GM18507 (cell line): ENCODE data around the gene CXCL10.
"Not testable (repeated sequence)": the region's sequence is repeated elsewhere in the genome, so short reads cannot be mapped to it uniquely, and the experiment has no call there.

ENCODE experiments used
- DNase-seq: peaks from one replicate; pipeline ENCODE4 v3.0.0; 2011; ENCODE audit warnings: low read depth; ENCODE audit not compliant: insufficient read length; ENCODE audit errors: extremely low spot score
- FAIRE-seq: peaks from 2 replicates; lab custom pipeline; 2011; peaks lifted over from hg19 to GRCh38; lab: Jason Lieb, UNC

The CXCL10 gene

DNA sequence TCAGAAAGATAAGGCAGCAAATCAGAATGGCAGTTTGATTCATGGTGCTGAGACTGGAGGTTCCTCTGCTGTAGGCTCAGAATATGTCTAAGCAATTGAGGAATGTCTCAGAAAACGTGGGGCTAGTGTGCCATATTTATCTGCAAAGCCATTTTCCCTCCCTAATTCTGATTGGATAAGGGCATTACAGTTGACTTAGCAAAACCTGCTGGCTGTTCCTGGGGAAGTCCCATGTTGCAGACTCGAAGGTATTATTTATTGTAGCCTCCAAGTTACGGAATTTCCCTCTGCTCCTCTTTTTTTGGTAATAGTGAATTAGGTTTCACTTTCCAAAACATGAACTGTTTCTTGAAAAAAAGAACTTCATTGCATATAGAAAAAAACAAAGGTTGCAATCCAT is at the start of gene CXCL10:
CXCL10 (minus strand) TSS at position 109 of the 400 bp plus-strand sequence; CDS start at position 43, 66 bp downstream.
- DNase-seq = no peak
- peak; percentile 62 for FAIRE-seq

DNA sequence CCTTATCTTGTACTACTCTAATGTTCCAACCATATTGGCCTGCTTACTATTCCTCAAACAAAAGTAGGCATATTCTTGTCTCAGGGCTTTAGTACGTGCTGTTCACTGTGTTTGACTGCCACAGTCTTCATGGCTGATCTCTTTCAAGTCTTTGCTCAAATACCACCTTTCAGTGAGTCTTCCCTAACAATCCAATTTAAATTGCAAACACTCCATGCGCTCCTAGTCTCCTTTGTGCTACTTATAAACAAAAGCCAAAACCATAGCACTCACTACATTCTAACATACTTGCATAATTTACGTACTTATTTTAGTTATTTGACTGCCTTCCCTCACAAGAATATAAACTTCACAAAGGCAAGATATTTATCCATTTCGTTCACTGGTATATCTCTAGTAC is 49.5 kb upstream of the CXCL10 start:
- FAIRE-seq (no peak), DNase-seq (no peak)

DNA sequence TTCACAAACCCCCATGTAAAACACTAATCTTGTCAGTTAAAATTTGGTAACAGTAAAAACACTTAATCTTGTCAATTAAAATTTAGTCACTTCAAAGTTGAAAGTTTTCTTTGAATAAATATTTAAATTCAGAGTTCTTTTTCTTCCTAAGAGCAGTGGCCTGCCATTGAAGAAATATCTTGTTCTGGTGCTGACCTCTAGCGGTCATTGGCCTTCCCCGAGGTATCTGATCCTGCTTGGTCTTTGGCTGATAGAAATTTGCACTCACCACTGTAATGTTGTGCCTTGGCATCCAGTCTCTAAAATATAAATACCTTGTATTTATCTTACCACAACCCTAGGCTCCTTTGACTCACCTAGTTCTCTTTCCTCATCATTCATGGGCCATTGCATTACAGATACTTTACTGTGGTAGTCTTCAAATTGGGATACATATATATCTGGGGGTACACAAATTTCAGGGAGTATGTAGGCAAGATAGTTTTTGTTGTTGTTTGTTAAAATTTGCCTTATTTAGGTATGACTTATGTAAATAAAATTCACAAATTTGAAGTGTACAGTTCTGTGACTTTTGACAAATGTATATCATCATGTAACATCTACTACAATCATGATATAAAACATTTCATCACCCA is 44.5 kb upstream of the CXCL10 start:
- peak; percentile 87 for FAIRE-seq
- no peak for DNase-seq

DNA sequence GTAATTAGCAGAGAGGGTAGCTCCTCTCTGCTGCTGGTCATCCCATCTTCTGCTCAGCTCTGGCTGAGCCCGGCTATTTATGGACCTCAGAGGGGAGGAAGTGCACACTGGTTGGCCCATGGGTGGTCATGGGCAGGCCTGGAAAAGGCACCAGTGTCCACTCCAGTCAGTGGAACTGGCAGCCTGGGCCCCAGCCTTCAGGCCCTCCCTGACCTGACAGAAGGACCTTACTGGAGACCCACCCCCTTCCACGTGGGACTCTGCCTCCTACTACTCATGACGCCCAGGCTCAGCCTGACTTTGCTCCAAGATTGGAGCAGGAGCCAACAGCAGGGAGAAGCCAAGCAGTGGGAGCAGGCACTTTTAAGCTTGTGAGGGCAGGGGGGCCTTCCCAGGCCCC is 43.2 kb upstream of the CXCL10 start:
- DNase-seq (no peak), FAIRE-seq (no peak)

DNA sequence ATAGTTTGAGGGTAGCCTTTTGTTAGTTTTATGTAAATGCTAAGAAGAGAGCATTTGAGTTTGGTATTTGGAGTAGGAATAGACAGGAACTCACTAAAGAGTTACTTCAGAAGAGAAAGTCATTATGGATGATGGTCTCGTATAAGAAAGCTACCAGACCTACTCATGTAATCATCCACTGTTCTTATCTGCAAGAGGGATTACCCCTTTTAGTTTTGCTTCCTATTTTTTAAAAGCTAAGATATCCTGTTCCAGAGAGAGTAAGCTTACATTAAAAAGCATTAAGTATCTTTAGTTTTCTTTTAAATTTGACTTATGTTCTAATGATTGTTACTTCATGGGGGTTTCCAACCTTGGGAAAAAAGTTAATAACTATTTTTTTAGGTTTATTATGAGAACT is 38.7 kb upstream of the CXCL10 start:
- FAIRE-seq = peak; percentile 73
- DNase-seq = no peak

DNA sequence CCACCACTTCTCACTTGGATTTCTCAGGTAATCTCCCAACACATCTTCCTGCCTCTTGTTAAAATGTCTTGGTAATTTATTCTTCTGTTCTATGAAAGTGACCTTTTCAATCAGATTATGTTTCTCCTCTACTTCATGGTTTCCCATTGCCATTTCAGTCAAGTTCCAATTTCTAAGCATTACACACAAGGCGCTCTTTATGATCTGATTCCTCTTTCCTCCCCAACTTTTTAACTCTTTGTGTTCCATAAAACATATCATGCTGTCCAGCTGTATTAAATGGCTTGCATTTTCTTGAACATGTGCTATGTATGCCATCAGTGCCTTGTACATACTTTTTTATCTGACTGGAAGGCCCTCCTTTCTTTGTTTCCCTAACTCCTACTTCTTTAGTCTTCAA is 38.1 kb upstream of the CXCL10 start:
- DNase-seq (no peak), FAIRE-seq (no peak)

DNA sequence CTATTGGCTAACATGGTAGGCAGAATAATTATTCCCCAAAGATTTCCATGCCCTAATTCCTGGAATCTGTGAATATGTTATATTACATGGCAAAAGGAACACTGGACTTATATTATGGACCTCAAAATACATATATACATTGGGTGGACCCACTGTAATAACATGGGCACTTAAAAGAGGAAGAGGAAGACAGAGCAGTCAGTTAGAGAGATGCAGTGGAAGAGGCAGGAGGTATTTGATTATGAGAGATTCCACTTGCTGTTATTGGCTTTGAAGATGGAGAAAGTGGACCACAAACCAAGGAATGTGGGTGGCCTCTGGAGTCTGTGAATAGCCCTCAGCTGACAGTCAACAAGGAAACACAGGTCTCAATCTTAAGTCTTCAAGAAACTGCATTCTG is 37.2 kb upstream of the CXCL10 start:
- FAIRE-seq (no peak), DNase-seq (no peak)

DNA sequence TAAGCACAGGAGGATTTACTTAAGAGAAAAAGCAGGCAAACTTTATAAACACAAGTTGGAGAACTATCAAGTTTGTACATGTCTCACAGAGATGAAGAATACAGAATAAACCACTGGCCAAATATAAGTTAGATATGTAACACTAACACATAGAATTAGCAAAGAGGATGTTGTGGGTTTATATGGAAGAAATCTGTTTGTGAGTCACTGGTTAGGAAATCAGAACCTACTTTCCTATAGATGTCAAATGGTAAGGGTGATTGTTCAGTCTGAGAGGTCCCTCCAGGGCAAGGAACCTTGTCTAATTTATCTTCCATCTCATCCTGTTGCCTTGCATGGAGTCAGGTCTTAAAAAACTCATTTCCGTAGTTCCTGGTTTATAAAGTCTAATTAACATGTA is 36.5 kb upstream of the CXCL10 start:
- FAIRE-seq (no peak), DNase-seq (no peak)

DNA sequence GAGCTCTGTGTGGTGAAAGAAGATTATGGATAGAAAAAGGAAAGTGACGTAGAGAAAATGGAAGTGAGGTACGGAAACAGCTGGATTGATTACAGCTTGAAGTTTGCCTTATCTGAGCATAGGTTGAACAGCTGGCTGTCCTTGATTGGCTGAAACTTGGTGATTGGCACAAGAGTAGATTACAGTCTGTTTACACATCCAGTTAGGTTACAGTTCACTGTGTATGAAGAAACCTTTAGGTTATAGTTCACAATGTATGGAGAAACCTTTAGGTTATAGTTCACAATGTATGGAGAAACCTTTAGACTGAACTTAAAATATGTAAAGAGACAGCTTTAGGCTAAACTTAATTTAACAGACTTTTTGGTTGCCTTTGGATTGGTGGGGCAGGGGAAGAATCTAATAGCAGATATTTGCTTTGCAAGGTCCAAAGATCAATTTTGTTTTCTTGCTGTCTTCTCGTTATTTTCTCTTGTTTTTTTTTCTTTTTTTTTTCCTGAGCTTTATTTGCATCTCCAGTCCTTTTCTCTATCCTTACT is 35.7 kb upstream of the CXCL10 start:
- no peak for DNase-seq
- FAIRE-seq = no peak

DNA sequence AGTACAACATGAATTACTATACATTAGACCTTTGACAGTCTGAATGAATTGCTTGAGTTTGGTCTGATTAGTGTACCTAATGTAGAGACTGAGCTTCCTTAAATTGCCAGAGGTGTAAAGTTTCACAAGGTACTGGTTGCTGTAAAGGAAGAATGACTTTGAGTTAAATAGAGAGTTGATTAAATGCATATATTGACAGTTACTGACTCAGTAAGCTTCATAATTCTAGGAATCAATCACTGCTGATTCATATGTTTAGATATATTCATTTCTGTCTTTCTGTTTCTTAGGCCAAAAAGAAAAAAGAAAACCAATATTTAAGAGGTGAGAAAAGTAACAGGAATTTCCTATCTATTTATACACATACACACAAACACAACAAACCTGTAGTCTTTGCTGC is 35.0 kb upstream of the CXCL10 start:
- DNase-seq (peak; percentile 22), FAIRE-seq (peak; percentile 86)

DNA sequence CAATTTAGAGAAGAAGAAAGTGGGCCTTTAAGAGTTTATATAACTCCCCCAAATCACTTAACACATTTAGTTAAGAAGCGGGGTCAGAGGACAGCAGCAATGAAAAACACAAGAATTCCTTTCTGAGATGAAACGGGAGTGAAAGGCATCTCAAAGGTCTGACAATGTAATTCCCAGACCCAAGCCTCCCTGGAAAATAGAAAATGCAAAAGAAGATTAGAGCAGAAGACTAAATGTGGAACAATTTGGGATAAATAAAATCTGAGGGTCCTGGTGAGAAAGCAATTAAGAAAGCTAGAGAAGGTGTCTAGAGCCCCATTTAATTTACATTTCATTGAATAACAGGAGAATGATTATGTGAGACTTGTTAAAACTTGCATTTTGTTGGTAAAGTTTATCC is 32.1 kb upstream of the CXCL10 start:
- DNase-seq (no peak), FAIRE-seq (no peak)

DNA sequence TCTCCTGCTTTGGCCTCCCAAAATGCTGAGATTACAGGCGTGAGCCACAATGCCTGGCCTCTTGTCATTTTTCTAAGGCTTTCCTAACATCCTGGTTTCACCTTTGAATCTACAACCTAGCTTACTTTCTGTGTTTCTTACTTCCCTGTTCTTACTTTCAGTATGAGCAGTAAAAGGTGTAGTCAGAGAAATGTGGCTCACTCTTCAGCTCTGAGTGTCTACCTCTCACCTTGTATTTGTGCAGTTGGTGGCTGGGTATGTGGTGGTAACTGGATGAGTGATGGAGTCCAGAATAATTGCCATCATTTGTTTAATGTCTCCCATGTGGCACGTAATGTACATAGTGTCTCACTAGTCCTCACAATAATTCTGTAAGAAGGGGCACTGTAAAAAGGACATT is 31.7 kb upstream of the CXCL10 start:
- FAIRE-seq (peak; percentile 96), DNase-seq (peak; percentile 50)

DNA sequence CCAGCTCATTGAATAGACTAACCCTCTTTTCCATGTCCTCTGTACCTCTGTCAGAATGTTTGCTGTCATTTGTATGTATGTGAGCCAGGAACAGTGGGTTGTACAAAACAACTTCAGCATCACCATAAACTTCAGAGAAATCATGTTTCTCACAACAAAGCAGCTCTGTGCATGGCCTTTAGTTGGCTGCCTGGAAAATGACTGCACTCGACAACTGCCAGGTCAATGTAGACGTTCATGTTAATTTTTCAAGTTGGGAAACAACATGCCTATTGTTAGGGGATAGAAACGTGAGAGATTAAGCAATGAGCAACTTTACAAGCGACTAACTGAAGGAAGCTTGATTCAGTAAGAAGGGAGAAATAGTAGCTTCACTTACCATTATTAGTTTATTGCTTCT is 30.4 kb upstream of the CXCL10 start:
- FAIRE-seq (peak; percentile 29), DNase-seq (no peak)

DNA sequence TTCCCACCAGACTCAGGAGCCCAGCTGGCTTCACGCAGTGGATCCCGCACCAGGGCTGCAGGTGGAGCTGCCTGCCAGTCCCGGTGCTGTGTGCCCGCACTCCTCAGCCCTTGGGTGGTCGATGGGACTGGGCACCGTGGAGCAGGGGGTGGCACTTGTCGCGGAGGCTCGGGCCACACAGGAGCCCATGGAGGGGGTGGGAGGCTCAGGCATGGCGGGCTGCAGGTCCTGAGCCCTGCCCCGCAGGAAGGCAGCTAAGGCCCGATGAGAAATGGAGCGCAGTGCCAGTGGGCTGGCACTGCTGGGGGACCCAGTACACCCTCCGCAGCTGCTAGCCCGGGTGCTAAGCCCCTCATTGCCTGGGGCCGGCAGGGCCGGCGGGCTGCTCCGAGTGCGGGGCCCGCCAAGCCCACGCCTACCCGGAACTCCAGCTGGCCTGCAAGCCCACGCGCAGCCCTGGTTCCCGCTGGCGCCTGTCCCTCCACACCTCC is 27.3 kb upstream of the CXCL10 start:
- not testable (repeated sequence) for FAIRE-seq, DNase-seq

DNA sequence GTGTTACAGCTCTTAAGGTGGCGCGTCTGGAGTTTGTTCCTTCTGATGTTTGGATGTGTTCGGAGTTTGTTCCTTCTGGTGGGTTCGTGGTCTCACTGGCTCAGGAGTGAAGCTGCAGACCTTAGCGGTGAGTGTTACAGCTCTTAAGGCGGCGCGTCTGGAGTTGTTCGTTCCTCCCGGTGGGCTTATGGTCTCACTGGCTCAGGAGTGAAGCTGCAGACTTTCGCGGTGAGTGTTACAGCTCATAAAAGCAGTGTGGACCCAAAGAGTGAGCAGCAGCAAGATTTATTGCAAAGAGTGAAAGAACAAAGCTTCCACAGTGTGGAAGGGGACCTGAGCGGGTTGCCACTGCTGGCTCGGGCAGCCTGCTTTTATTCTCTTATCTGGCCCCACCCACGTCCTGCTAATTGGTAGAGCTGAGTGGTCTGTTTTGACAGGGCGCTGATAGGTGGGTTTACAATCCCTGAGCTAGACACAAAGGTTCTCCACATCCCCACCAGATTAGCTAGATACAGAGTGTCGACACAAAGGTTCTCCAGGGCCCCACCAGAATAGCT is 26.6 kb upstream of the CXCL10 start:
- not testable (repeated sequence) for FAIRE-seq

DNA sequence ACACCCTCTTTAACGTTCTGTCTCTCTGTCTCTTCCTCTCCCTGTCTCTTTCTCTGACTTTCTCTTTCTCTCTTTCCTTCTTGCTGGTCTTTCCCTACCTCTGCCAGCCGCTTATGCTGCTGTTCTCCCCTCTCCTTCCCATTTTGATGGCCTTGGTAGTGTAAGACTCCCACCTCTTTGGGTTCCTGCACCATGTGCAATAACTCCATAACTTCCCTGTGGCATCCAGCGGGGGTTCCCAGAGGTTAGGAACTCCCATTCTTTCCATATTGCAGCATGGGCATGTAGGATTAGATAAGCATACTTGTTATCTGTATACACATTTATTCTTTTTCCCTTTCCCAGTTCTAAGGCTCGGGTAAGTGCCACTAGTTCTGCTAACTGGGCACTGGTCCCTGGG is 21.4 kb upstream of the CXCL10 start:
- not testable (repeated sequence) for DNase-seq, FAIRE-seq

More for the DNA sequence above, 26.6 kb upstream of the CXCL10 start:
- DNase-seq = not testable (repeated sequence)

DNA sequence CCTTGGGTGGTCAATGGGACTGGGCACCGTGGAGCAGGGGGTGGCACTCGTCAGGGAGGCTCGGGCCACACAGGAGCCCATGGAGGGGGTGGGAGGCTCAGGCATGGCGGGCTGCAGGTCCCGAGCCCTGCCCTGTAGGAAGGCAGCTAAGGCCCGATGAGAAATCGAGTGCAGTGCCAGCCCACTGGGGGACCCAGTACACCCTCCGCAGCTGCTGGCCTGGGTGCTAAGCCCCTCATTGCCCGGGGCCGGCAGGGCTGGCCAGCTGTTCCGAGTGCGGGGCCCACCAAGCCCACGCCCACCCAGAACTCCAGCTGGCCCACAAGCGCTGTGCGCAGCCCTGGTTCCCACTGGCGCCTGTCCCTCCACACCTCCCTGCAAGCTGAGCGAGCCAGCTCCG is 20.0 kb upstream of the CXCL10 start:
- not testable (repeated sequence) for FAIRE-seq, DNase-seq

DNA sequence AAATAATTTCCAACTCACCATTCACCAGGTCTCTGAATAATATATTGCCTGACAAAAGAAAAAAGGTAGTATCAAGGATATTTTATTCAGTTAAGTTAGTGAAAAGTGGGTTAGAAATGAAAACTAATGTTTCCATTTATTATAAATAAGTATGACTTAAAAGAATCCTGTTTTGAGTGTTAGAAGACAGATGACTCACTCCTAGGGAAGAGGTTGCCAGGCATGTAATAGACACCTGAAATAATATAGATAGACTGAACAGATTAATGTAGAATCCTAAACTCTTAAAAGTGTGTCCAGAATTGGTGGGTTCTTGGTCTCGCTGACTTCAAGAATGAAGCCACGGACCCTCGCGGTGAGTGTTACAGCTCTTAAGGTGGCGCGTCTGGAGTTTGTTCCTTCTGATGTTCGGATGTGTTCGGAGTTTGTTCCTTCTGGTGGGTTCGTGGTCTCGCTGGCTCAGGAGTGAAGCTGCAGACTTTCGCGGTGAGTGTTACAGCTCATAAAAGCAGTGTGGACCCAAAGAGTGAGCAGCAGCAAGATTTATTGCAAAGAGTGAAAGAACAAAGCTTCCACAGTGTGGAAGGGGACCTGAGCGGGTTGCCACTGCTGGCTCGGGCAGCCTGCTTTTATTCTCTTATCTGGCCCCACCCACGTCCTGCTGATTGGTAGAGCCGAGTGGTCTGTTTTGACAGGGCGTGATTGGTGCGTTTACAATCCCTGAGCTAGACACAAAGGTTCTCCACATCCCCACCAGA is 19.1 kb upstream of the CXCL10 start:
- DNase-seq, FAIRE-seq: not testable (repeated sequence)

DNA sequence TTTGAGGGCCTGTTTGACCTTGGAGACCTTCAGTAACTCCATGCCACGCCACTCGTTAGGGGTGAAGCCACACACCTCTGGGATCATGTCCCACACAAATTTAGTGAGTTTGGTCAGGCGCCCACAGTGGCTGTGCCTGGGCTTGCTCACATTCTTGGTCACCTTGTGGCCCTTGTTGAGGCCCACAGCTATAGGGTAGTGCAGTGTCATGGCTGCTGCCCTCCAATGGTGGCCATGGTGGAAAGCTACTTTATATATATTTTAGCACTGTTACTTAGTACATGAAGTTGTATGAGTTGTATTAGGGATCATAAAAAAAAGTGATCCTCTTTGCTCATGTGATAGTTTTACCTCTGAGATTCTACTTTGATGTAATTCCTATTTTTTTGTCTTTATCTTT is 13.6 kb upstream of the CXCL10 start:
- FAIRE-seq (no peak), DNase-seq (no peak)

DNA sequence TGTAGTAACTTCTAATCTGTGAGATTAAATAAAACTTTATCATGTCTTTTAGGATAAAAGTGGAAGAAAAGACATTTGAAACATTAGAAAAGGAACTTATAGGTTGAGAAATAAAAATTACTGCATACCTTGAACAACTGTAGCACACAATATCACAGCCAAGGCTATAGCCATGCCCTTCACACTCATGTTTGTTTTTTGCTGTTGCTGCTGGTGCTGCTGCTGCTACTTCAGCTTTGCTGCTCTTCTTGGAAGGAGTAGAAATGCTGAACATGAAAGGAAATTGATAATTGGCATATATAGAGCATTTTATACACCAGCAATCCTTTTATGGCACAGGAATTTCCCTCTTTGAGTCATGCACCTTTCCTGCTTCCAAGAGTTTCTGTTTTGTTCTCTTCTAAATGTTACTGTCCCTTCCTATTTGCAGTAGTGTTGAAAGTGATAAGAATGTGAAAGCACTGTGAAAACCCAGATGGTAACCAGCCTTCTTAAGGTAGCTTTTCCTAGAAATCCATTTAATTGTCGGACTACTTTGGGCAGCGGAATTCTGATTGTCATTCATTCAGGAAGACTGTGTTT is 12.6 kb upstream of the CXCL10 start, which contains the start of gene CXCL11:
CXCL11 (minus strand) TSS at position 272 of the 582 bp plus-strand sequence; CDS start at position 189, 83 bp downstream.
- DNase-seq (no peak), FAIRE-seq (no peak)
